Dermis microvascular lymphatic vessel endothelial cell (primary cell): ENCODE results near the gene TIGD7. TPM values are rescaled to one million over a fixed set of nuclear protein-coding genes. Genes with fewer than 3 reads are reported as not detected.
A peak's percentile ranks its signal among the peaks of the same experiment; 100 is the strongest.

Experiments
- DNase-seq, 2 donors: peaks; one replicate each; pipeline versions ENCODE4 v3.0.0 to v3.0.0-alpha.2; 2010; ENCODE audit warnings: low read depth in 2 of 2
- total RNA-seq: library from RNA; depleted of rRNA; stranded (reverse); fragments of >200 nt; gene quantifications from 2 replicates; pipeline ENCODE4 v1.2.1, GENCODE V29; 2014

TIGD7 gene, protein sequence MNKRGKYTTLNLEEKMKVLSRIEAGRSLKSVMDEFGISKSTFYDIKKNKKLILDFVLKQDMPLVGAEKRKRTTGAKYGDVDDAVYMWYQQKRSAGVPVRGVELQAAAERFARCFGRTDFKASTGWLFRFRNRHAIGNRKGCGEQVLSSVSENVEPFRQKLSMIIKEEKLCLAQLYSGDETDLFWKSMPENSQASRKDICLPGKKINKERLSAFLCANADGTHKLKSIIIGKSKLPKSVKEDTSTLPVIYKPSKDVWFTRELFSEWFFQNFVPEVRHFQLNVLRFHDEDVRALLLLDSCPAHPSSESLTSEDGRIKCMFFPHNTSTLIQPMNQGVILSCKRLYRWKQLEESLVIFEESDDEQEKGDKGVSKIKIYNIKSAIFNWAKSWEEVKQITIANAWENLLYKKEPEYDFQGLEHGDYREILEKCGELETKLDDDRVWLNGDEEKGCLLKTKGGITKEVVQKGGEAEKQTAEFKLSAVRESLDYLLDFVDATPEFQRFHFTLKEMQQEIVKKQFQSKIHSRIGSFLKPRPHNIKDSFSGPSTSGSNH
- 2.8 and 2.9 TPM in 2 replicates for total RNA-seq

DNA sequence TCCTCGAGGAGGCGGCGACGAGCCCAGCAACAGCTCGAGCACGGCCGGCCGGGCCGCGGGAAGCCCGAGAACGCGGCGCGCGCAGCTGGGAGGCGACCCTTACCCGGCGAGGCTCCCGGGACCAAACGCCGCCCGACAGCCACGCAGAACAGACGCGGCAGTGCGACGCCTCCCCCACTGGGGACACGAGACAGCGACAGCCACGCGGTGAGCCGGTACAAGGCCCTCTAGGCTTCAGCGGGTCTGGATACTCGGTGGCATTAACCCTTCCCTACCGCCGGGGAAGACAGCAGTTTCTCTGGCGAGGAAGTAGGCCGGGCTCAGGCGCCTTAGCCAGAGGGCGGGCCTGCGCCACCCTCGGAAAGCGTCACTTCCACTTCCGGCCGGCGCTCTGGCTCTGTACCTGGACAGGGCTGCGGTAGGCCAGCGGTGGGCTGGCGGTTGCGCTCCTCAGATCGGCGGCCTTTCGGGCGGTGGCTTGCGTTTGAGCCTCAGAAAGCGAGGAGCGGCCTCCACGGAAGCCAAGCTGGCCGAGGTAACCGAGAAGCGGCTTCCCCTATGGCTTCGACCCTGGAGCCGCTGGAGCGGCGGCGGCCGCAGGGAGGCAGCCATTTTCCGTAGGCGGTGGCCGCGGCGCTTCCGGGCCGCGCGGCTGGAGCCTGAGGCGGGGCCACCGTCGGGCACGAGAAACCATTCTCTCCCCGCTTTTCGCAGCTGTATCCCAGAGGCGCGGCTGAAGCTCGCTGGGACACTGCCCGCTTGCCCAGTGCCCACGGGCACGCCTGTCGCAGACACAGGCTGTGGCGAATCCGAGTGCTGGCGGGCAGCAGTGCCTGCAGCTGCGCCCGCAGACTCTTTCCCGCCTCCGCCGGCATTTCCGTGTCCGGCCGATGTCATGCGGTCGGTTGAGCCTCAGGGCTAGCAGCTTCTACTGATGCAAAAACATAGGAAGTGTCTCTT, at the start of gene TIGD7, which contains the start of gene ZNF75A:
Gene TIGD7, minus strand, starts transcription at position 322 of the 960 bp plus-strand sequence. CDS start 4,816 bp downstream, outside the sequence.
Gene ZNF75A, plus strand, starts transcription at position 389 of the 960 bp plus-strand sequence. CDS start 2,932 bp downstream, outside the sequence.
- DNase-seq: peak; percentile 72 to 94

GRCh38 chr16:3349175-3349574, 43.9 kb upstream of the TIGD7 start:
- no peak for DNase-seq

GRCh38 chr16:3348547-3349167, 43.4 kb upstream of the TIGD7 start:
- no peak for DNase-seq

GRCh38 chr16:3347586-3347985, 42.4 kb upstream of the TIGD7 start:
- DNase-seq: no peak

DNA sequence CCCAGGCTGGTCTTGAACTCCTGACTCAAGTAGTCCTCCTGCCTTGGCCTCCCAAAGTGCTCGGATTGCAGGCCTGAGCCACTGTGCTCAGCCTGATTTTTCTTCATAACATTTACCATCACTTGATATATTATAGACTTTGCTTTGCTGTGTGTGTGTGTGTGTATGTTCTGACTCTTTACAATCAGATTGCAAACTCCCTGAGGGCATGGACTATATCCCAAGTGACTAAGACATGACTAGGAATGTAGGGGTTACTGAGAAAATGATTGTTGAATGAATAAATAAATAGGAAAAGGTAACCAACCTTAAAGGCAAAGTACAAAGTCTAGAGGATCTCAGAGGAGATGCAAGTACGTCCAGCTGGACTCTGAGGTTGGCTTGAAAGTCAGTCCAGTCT, 40.8 kb upstream of the TIGD7 start:
- no peak for DNase-seq

DNA sequence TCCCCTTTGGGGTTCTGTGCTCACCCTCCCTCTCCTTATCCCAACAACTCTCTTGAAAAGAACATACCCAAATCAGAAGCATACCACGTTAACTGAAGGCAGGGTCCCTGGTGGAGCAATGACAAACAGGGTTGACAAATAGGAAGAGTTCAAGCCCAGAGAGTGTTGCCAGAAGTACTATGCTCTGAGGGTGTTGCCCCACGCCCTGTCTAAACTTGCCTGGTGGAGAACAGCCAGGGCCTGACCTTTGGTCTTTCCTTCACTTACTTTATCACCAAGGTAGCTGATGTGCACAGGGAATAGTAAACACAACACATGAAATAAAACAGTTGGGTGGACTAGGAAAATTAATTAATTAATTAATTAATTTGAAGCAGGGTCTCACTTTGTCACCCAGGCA, 23.4 kb upstream of the TIGD7 start:
- no peak for DNase-seq

- DNase-seq: no peak
Observed at GRCh38 chr16:3328104-3328503, 22.9 kb upstream of the TIGD7 start.

GRCh38 chr16:3327514-3327913, 22.3 kb upstream of the TIGD7 start:
- no peak for DNase-seq

GRCh38 chr16:3321816-3322215, 16.6 kb upstream of the TIGD7 start:
- DNase-seq: no peak

DNA sequence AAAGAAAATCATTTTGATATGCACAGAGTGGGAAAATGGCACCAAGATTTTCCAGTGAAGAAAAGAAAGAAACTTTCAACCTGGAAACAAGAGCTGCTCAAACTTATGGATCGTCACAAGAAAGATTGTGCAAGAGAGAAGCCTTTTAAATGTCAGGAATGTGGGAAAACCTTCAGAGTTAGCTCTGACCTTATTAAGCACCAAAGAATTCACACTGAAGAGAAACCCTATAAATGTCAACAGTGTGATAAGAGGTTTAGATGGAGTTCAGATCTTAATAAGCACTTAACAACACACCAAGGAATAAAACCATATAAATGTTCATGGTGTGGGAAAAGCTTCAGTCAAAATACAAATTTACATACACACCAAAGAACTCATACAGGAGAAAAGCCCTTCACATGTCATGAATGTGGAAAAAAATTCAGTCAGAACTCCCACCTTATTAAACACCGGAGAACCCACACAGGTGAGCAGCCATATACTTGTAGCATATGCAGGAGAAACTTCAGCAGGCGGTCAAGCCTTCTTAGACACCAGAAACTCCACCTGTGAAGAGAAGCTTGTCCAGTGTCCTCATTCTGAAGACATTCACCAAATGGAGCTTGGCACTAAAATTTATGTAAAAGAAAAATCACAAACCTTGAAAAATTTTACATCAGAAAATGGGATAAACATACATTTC, 12.2 kb upstream of the TIGD7 start:
- peak in 1 of 2 donors; percentile 13 for DNase-seq

GRCh38 chr16:3311496-3311895, 6.3 kb upstream of the TIGD7 start:
- no peak for DNase-seq

DNA sequence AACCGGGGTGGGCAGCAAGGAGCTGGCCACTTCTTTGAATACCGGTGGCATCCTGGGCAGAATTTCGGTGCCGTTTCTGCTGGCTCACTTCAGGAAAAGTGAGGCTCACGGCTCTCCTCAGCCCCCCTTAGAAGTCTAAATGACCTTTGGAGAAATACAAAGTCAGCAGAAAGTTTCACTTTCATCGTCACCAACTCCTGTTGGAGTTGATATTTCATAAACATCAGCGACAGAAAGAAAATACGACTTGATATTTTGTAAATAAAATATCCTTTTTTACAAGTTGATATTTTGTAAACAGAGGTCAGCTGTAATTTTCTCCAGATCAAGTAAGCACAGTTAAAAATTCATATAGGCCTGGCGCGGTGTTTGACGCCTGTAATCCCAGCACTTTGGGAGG, 848 bp upstream of the TIGD7 start:
- DNase-seq: no peak

DNA sequence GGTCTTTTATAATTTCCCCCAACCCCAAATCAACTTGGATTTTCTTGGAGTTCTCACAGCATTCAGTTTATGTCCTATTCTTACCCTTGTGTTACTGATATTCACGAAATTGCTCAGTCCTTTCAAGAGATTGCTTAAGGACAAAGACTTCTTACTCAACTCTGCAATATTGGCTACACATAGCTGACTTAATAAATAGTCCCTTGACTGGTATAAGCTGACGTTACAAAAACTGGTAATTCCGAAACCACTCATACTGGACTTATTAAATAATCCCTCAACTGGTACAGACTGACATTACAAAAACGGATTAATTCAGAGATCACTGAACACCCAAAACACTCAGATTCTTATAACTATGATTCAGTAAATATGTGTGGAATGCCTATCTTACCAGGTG, 860 bp downstream of the TIGD7 start:
- DNase-seq: no peak

- DNase-seq: no peak
Observed at GRCh38 chr16:3295783-3296182, 9.4 kb downstream of the TIGD7 start.

DNA sequence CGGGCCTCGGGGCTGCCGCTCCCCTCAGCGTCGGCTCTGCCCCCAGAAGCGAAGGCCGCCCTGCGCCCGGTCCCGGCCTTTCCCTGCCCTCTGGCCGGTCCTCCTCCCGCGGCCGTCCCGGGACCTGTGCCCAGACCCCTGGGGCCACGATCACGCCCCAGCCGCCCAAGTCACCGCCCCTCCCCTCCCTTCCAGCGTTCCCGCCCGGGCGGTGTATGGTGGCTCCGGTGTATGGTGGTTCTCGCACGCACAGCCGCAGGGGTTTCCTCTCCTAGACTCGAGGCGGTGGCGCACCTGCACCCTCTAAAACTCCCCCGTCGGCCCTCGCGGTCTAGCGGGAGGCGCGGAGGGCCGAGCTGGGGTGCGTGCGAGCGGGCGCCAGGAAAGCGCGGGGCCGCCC, 10.0 kb downstream of the TIGD7 start:
- no peak for DNase-seq

DNA sequence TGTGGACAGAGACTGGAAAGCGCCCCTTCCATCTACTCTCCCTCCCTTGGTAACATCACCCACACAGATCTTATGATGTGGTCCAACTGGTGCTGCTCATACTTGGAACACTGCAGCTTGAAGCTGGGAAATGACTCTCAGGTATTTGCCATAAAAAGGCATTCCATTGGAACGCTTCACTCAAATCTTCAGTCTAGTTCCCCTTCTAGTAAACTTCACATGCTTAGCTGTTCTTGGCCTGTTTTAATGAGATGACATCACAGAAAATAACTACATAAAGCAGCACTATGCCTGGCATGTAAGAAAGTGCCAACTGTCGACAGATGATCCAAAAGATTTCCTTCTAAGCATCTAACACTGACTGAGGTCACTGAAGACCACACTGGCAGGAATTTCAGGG, 12.6 kb downstream of the TIGD7 start:
- DNase-seq: no peak

GRCh38 chr16:3289998-3290673, 15.1 kb downstream of the TIGD7 start:
- DNase-seq: no peak

- no peak for DNase-seq
Observed at GRCh38 chr16:3285131-3285530, 20.1 kb downstream of the TIGD7 start.

DNA sequence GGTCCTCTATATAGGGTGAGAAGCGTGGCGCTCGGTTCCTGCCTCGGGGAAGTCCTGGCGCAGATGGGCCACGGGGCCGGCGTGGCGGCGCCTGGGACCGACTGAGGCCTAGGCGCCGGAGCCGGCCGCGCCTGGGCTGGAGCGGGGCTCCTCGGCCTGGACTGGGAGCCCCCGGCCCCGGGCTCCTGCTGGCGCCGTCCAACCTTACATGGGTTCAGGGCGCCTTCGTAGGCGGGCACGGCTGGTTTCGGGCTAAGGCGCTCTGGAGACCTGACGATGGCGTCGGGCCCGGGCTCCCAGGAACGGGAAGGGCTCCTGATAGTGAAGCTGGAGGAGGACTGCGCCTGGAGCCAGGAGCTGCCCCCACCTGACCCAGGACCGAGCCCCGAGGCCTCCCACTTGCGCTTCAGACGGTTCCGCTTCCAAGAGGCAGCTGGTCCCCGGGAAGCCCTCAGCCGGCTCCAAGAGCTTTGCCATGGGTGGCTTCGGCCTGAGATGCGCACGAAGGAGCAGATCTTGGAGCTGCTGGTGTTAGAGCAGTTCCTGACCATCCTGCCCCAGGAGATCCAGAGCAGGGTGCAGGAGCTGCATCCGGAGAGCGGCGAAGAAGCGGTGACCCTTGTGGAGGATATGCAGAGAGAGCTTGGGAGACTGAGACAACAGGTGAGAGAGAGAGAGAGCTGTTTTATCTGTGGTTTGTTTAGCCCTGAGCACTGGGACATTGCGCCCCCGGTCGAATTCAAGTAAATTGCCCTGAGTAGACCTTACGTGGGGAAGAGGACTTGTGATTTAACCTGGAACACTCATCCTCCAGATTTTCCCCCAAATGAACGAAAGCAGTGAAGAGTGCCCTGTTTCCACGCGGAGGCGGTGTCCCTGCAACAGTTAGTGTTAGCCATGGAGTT, 21.4 kb downstream of the TIGD7 start:
- peak in 1 of 2 donors; percentile 13 for DNase-seq
